Measurements from ENCODE around the gene GDF15. TPM values are rescaled to one million over a fixed set of nuclear protein-coding genes. Genes with fewer than 3 reads are reported as not detected.

Gene GDF15
- polyA plus RNA-seq, 2 of the 4 experiments (the other 2 are of a cell fraction), result 56.9 to 78.5 TPM

DNA sequence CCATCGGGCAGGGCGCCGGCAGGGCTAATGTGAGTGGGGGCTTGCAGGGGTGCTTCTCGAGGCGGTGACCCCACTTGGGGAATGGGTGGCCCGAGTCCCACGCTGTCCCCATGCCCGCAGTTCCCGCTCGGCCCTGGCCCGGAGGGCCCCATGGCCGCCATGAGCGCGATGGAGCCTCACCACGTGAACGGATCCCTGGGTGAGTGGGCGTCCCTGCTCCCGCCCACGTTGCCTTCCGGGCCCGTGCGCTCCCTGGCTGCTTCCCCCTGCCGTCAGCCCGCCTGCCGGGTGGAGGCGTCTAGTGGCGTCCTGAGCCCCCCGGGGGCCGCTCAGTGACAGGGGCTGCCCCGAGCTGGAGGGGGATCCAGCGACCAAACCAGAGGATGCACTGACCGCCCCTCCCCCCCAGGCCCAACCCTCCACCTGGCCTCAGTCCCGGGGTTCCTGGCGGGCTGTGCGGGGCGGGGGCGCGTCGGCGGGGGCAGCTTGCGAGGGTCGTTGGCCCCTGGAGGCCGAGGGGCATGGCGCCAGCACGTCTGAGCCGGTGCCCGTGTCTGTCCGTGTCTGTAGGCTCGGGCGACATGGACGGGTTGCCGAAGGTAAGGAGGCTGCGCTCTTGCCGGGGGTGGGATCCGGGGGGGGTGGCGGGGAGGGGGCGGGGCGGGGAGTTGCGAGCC, 47.2 kb downstream of the GDF15 start:
- WGBS (ENCODE audit: missing lambda C conversion rate), result 99% methylated on average over 13 of the region's 59 CpGs
- peaks cover 19% of the 10 kb centered on the region for H3K4me1 ChIP-seq
- H3K9me3 ChIP-seq, result no peaks in the 10 kb centered on the region
- TF ChIP-seq MAX (IDR thresholded peaks at IDR 0.05) (no peak), PBX3 (IDR thresholded peaks at IDR 0.05) (peak; percentile 43; the same call in 1 of the 2 replicates)
- ATAC-seq (no peak), DNase-seq (ENCODE audit: low read depth in 1 of 2, low spot score in 1 of 2) (no peak), FAIRE-seq (no peak)
- no peak overlapping the region for H3K4me3 ChIP-seq
- ChIA-PET POLR2A (no interaction called here), CTCF (no interaction called here)
- no peak overlapping the region for H3K27ac ChIP-seq
- no peak overlapping the region for H3K4me2 ChIP-seq

DNA sequence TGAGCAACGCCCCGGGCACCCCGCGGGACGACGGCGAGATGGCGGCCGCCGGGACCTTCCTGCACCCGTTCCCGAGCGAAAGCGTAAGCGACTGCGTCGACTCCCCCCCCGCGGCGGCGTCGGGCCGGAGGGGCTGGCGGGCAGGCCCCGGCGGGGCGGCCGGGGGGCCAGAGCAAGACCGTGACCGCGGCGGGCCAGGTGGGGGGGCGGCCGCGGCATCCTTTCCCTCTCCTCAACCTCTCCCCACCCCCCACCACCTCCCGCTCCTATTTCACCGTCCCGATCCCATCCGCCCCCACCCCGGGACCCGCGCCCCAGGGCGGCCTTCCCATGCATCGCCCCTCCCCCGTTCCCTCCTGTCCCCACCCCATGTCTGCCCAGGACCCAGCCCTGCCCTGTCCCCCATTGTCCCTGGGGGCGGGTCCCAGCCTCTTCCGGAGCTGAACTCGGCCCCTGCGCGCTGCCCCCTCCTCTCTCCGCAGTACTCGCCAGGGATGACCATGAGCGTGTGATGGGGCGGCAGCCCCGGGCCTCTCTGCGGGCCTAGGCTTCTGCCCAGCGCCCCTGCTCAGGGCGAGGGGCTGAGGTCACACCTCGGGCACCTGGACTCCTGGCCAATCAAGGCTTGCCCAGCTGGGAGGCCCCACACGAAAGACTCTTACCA, 47.9 kb downstream of the GDF15 start:
- TF ChIP-seq NPAS2 (CRISPR knock-in tag; IDR thresholded peaks at IDR 0.05; ENCODE audit: borderline replicate concordance) (no peak), TFCP2L1 (CRISPR knock-in tag; IDR thresholded peaks at IDR 0.05) (no peak), HDAC2 (IDR thresholded peaks at IDR 0.05) (no peak), TP53 (CRISPR knock-in tag; IDR thresholded peaks at IDR 0.05) (no peak), EHF (CRISPR knock-in tag; IDR thresholded peaks at IDR 0.05) (no peak), HOXB13 (CRISPR knock-in tag; IDR thresholded peaks at IDR 0.05; ENCODE audit: low read depth) (no peak)
- Histone ChIP-seq H3K4me1 (peaks cover 20% of the 10 kb centered on the region), H3K4me2 (no peak overlapping the region), H3K9me3 (no peaks in the 10 kb centered on the region), H3K4me3 (no peak overlapping the region), H3K27ac (no peak overlapping the region)
- ATAC-seq (no peak), FAIRE-seq (no peak), DNase-seq (ENCODE audit: low read depth in 1 of 2, low spot score in 1 of 2) (no peak)
- ChIA-PET POLR2A (no interaction called here), CTCF (interaction anchor here (0.9 to 1.7 kb wide), 4 partner anchors 14 to 155 kb away, joined by 3 to 4 read pairs (median 3); partner anchors contain the start of genes REX1BD and SSBP4)
- WGBS (ENCODE audit: missing lambda C conversion rate), result 78% methylated on average over 21 of the region's 60 CpGs

GRCh38 chr19:18434411-18435175, 48.6 kb downstream of the GDF15 start:
- no peak overlapping the region for H3K4me3 ChIP-seq
- POLR2A ChIA-PET, result no interaction called here
- no peak overlapping the region for H3K27ac ChIP-seq
- H3K4me1 ChIP-seq, result peaks cover 23% of the 10 kb centered on the region
- H3K9me3 ChIP-seq, result no peaks in the 10 kb centered on the region
- no peak overlapping the region for H3K4me2 ChIP-seq
- ATAC-seq (no peak), DNase-seq (ENCODE audit: low read depth in 1 of 2, low spot score in 1 of 2) (no peak), FAIRE-seq (no peak)
- WGBS (ENCODE audit: missing lambda C conversion rate), result 93% methylated on average over 21 of the region's 21 CpGs
- no peak for TF ChIP-seq SMC3 (IDR thresholded peaks at IDR 0.05)
- TF ChIP-seq POLR2A (IDR thresholded peaks at IDR 0.05; ENCODE audit: low read length), result no peak
- CTCF ChIA-PET, result interaction anchor here (0.7 to 1.7 kb wide), 7 partner anchors 15 to 154 kb away, joined by 3 to 8 read pairs (median 3); partner anchors contain the start of genes REX1BD and SSBP4

DNA sequence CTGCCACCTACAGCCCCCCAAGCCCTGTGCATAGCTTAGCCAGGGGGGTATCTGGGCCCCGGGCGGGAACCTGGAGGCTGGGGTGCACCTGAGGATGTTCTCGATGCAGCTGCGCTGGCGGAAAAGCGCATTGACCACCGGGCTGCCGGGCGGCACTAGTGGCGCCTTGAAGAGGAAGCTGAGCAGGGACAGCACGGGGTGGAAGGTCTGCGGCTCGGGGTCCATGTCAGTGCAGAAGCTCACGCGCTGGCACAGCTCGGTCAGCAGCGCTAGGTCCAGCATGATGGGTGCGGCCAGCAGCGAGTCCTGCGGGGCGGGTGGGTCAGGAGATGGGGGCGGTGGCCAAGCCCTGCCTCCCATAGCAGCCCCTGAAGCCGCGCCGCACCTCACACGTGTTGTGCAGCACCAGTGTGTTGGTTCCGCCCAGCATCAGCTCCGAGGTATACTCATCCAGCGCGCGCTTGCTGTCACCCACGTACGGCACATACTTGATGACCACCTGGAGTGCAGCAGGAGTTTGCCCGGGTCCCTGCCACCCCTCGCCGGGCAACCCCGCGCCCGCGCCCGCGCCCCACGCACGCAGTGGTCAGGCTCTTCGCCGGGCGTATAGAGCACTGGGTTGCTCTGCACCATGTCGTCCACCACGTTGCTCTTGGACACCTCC, 49.4 kb downstream of the GDF15 start:
- WGBS (ENCODE audit: missing lambda C conversion rate), result 92% methylated on average over 26 of the region's 49 CpGs
- DNase-seq (ENCODE audit: low read depth in 1 of 2, low spot score in 1 of 2), result no peak
- Histone ChIP-seq H3K27ac (no peak overlapping the region), H3K4me3 (no peak overlapping the region), H3K9me3 (no peaks in the 10 kb centered on the region), H3K4me2 (no peak overlapping the region), H3K4me1 (peaks cover 23% of the 10 kb centered on the region)
- ChIA-PET POLR2A (no interaction called here), CTCF (interaction anchor here (0.7 to 1.7 kb wide), 5 partner anchors 16 to 47 kb away, joined by 3 to 8 read pairs (median 4); partner anchors contain the start of gene SSBP4)
- FAIRE-seq, result no peak
- no peak for ATAC-seq
- no peak for TF ChIP-seq ZSCAN20 (CRISPR knock-in tag; IDR thresholded peaks at IDR 0.05)
- TF ChIP-seq RFX5 (IDR thresholded peaks at IDR 0.05), result no peak
- no peak for TF ChIP-seq EP300 (IDR thresholded peaks at IDR 0.05)
- TF ChIP-seq, protein P1, sequence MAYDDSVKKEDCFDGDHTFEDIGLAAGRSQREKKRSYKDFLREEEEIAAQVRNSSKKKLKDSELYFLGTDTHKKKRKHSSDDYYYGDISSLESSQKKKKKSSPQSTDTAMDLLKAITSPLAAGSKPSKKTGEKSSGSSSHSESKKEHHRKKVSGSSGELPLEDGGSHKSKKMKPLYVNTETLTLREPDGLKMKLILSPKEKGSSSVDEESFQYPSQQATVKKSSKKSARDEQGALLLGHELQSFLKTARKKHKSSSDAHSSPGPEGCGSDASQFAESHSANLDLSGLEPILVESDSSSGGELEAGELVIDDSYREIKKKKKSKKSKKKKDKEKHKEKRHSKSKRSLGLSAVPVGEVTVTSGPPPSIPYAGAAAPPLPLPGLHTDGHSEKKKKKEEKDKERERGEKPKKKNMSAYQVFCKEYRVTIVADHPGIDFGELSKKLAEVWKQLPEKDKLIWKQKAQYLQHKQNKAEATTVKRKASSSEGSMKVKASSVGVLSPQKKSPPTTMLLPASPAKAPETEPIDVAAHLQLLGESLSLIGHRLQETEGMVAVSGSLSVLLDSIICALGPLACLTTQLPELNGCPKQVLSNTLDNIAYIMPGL (CRISPR knock-in tag; IDR thresholded peaks at IDR 0.05; ENCODE audit: borderline replicate concordance), result no peak
- no peak for TF ChIP-seq SMC3 (IDR thresholded peaks at IDR 0.05)
- TF ChIP-seq EHMT2 (IDR thresholded peaks at IDR 0.05; ENCODE audit: low read depth), result no peak
- TF ChIP-seq RARB (CRISPR knock-in tag; IDR thresholded peaks at IDR 0.05), result no peak
- TF ChIP-seq CEBPB (IDR thresholded peaks at IDR 0.05), result no peak
- TF ChIP-seq JUN (IDR thresholded peaks at IDR 0.05), result no peak
- TF ChIP-seq ATOH8 (CRISPR knock-in tag; IDR thresholded peaks at IDR 0.05; ENCODE audit: low read depth), result no peak
- no peak for TF ChIP-seq HEYL (CRISPR knock-in tag; IDR thresholded peaks at IDR 0.05)
- TF ChIP-seq KDM5A (IDR thresholded peaks at IDR 0.05), result no peak
- TF ChIP-seq, protein P2, sequence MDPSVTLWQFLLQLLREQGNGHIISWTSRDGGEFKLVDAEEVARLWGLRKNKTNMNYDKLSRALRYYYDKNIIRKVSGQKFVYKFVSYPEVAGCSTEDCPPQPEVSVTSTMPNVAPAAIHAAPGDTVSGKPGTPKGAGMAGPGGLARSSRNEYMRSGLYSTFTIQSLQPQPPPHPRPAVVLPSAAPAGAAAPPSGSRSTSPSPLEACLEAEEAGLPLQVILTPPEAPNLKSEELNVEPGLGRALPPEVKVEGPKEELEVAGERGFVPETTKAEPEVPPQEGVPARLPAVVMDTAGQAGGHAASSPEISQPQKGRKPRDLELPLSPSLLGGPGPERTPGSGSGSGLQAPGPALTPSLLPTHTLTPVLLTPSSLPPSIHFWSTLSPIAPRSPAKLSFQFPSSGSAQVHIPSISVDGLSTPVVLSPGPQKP (IDR thresholded peaks at IDR 0.05; ENCODE audit: low read depth, low read length), result no peak
- no peak for TF ChIP-seq SREBF2 (IDR thresholded peaks at IDR 0.05)

Measured in A549 (cell line).